GM18868 (cell line): ENCODE measurements around the gene TBL1XR1.

Experiments
- ATAC-seq: cut with Tn5 transposase; IDR thresholded peaks from one replicate; pipeline ENCODE4 v1.9.1; 2021; ENCODE audit warnings: mild to moderate bottlenecking, moderate library complexity; ENCODE audit not compliant: unreplicated experiment

TBL1XR1 gene

GRCh38 chr3:177114253-177114652 lies 83.0 kb downstream of the TBL1XR1 start:
- ATAC-seq = no peak

DNA sequence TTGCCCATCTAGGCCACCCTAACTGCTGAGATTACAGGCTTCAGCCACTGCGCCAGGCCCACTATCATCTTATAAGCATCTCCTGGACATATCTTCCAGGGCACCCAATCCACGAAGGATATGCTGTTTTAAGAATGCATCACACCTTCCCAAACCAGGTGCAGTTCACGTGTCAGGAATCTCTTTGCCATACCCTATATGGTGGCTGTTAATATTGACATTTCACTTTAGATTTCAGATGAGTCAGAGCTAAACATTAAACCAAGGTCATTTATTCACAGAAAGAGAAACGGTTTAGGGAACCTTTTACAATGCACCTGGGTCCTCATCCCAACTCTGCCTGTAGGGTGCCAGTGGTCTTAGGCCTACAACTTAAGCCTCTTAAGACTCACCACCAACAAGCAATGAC lies 85.7 kb downstream of the TBL1XR1 start:
- ATAC-seq = no peak

DNA sequence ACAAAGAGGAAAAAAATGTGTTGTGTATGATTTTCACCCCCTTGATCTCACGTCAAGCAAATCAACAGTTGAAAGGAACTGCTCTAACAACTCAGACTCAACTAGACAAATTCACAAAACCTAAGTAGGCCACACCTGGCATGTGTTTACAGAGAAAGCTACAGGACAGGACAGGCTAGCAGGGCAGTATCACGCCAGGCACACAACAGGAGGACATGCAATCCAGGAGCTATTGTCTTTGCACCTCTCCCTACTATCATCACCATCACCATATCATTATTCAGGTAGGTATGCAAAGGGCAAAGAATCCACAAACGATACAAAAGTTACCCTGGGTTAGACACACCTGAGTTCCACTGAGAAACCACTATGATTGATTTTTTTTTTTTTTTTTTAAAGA lies 86.4 kb downstream of the TBL1XR1 start:
- no peak for ATAC-seq

- ATAC-seq = no peak
Measured at GRCh38 chr3:177110386-177110785, 86.9 kb downstream of the TBL1XR1 start.

DNA sequence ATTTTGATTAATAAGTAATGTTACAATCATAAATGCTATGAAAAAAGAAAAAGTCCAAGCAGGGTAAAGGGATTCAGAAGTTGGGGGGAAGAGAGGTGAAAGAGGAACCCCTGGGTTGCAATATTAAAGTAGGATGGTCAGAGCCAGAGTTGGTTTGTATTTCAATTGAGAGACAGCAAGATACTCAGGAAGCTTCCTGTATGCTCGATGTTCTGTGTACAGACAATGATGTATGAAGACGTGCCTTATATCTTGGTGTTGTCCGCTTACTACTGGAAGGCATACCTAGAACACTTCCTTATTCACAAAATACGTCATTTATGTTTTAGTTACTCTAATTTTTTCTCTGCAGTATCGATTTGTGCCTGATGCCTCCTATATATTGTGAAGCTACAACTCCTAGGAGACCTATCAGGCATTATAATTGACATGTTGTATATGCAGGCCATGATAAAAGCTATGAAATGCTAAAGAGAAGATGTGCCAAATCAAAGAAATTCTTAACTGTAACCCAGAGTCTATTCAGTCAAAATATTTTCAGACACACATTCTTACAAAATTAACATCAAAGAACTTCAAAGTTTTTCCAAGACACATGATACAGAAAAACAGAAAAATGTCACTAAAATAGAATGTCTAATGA lies 87.5 kb downstream of the TBL1XR1 start:
- peak; percentile 67 for ATAC-seq

DNA sequence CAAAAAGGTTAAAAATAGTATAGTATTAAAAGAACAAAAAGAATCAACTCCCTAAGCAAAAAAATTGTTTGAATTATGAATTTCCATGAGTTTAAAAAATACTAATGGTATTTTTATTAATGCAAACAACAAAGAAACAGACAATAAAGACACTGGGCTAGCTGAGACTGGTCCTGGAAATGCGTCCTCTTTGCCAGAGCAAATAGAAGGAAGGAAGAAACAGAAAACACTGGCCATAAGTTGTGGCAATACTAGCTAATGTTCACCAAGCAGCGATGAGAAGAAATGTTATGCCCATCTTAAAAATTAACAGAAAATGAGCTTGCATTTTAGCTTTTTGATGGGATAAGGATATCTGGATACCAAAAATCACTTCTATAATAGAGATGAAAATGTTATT lies 88.6 kb downstream of the TBL1XR1 start:
- no peak for ATAC-seq

GRCh38 chr3:177107461-177108239 lies 89.6 kb downstream of the TBL1XR1 start:
- no peak for ATAC-seq

GRCh38 chr3:177106594-177106993 lies 90.7 kb downstream of the TBL1XR1 start:
- no peak for ATAC-seq

DNA sequence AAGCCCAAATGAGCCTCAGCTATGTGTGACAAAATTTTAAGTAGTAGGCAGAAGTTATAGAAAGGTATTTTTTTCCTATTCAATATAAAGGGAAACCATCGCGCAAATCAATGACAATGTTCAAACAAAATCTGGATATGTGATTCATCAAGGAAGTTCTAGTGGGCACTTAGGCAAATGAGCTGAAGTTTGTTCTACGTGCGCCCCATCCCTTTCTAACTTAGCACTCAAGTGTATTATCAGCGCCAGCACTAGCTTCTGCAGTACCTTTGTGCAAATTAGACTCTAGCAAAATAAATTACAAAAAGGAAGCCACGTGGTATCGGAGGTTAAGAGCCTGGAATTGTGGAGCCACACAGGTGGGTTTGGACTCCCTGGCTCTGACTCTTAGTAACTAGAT lies 91.1 kb downstream of the TBL1XR1 start:
- no peak for ATAC-seq

- ATAC-seq = no peak
Measured at GRCh38 chr3:177105623-177106022, 91.7 kb downstream of the TBL1XR1 start.

- no peak for ATAC-seq
Measured at GRCh38 chr3:177104299-177104992, 92.8 kb downstream of the TBL1XR1 start.

DNA sequence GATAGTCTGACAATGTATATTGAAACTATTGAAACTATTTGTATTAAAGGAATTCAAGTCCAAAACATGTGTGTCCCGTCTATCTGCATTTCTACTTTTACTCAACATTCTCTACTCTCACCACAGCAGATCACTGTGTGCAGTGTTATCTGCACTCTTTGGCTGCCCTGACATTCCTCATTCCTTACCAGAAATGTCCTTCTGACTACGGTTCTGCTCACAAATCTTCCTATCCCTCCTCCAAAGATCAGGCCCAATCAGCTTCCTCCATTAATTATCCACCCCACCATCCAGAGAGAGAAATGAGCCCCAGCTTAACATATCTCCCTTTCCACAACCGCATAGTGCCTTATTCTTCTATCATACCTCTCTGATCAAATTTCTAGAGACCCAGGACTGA lies 94.7 kb downstream of the TBL1XR1 start:
- no peak for ATAC-seq

DNA sequence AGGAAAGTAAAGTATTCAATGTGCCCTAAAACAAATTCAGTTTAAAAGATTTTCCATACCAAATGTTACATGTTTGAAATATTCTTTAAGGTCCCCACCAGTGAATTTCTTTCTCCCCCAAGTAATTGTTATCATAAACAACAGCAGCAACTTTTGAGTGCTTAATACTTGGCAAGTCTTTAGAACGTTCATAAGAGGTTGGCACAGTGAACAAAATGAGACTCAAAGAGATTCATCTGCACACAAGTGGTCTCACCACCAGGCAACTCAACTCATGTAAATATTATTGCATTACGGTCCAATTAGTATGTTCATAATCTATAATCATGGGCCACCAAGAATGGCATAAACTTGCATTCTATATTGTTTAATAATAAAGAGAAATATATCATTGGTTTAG lies 98.7 kb downstream of the TBL1XR1 start:
- no peak for ATAC-seq

DNA sequence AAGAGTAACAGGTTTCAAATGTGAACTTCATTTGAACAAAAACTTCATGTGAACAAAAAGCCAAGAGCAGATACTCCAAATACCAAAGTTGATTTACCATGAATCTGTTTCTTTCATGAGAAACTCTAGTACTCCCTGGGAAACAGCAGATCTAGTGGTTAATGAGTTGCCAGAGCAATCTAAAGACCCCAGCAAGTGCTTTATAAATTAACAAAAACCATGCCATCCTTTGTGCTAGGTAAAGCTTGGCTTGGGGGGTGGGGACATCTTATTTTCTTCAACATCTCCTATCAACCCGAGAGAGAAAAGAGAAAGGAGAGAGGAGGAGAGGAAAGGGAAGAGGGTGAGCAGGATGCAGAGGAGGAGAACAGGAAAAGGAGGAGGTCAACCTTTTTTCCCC lies 100.7 kb downstream of the TBL1XR1 start:
- ATAC-seq = no peak

DNA sequence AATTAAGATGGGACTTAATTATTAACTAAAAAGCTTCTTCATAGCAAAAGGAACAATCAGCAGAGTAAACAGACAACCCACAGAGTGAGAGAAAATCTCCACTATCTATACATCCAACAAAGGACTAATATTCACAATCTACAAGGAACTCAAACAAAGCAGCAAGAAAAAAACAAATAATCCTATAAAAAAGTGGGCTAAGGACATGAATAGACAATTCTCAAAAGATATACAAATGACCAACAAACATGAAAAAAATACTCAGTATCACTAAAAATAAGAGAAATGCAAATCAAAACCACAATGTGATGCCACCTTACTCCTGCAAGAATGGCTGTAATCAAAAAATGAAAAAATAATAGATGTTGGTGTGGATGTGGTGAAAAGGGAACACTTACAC lies 103.3 kb downstream of the TBL1XR1 start:
- ATAC-seq = no peak

DNA sequence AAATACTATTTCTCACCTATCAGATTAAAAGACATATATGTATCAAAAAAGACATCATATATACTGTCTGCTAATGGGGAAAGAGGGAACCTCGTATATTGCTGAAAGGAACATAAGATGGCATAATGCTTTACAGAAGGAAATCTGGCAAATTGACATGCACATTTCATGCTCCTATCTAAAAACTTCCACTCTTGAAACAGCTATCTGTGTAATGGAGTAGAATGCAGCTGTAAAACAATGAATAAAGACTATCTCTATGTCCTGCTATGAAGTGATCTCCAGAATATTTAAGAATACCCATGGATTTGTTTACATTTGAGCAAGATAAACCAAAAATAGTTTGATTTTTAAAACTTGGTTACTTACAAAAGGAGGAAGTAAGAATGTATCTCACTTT lies 107.4 kb downstream of the TBL1XR1 start:
- ATAC-seq = no peak

- ATAC-seq = no peak
Measured at GRCh38 chr3:177089110-177089509, 108.2 kb downstream of the TBL1XR1 start.

GRCh38 chr3:177085794-177086193 lies 111.5 kb downstream of the TBL1XR1 start:
- peak; percentile 38 for ATAC-seq

DNA sequence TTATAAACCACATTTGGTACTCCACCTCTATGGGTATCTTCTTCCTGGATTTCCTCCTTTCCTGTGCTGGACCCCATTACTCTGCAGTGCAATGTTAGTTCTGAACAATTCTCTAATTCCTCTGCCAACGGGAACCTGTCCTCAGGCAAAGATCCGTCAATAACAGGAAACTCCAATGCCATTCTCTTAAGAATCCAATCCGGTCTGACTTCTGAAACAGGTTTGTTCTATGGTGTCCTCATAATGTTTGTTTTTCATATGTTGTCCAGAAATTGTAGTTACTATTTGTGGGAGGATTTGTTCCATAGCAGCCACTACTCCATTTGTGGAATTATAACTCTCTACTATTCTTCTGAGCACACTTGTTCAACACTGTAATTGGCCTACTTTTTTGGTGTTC lies 112.7 kb downstream of the TBL1XR1 start:
- no peak for ATAC-seq

DNA sequence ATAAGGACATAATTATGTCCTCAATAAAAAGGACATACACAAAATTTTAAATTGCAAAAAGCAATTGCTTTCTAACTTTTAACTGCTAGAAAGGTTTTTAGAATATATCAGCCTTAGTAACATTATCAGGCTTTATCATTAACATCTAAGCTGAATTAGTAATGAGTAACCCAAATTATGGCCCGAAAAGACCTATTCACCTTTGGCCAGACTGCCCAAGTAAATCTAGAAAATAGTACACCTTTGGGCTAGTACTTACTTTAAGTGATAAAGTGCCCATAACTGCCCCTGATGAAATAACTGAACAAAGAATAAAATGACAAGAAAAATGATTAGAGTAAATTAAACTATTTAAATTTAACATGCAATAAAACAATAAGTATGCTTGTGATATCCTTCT lies 117.2 kb downstream of the TBL1XR1 start:
- no peak for ATAC-seq

GRCh38 chr3:177079684-177080083 lies 117.6 kb downstream of the TBL1XR1 start:
- no peak for ATAC-seq
